ENCODE data around the gene ERC1.
A peak's percentile ranks its signal among the peaks of the same experiment; 100 is the strongest.

Gene ERC1

DNA sequence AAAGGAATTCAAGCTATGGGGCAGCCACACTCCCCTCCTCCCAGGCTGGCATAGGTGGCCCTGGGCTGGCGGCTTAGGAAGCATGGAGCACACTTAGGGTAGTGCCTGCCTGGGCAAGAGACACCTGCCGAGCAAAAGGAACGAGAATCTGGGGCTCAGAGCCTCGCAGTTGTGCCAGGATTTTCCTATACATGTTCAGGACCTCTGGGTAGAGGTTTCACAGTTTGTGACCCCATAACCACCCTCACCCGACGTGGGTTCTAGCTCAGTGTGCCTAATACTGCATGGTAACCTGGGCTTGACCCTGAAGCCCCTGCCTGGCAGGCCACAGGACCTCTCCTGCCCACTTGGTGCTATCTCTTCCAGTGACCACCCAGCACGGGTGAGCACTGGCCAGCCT lies 503.8 kb downstream of the ERC1 start:
- Histone ChIP-seq H3K36me3 (ENCODE audit: low read depth) (peaks cover 10% of the 10 kb centered on the region), H3K27me3 (ENCODE audit: insufficient read depth, poor library complexity, severe bottlenecking) (no peaks in the 10 kb centered on the region), H3K4me3 (ENCODE audit: severe bottlenecking) (no peak overlapping the region), H3K9me3 (ENCODE audit: severe bottlenecking) (no peaks in the 10 kb centered on the region), H3K4me1 (ENCODE audit: insufficient read depth, poor library complexity, severe bottlenecking) (no peaks in the 10 kb centered on the region), H3K27ac (ENCODE audit: poor library complexity, severe bottlenecking) (no peak overlapping the region)
- TF ChIP-seq, protein P1, sequence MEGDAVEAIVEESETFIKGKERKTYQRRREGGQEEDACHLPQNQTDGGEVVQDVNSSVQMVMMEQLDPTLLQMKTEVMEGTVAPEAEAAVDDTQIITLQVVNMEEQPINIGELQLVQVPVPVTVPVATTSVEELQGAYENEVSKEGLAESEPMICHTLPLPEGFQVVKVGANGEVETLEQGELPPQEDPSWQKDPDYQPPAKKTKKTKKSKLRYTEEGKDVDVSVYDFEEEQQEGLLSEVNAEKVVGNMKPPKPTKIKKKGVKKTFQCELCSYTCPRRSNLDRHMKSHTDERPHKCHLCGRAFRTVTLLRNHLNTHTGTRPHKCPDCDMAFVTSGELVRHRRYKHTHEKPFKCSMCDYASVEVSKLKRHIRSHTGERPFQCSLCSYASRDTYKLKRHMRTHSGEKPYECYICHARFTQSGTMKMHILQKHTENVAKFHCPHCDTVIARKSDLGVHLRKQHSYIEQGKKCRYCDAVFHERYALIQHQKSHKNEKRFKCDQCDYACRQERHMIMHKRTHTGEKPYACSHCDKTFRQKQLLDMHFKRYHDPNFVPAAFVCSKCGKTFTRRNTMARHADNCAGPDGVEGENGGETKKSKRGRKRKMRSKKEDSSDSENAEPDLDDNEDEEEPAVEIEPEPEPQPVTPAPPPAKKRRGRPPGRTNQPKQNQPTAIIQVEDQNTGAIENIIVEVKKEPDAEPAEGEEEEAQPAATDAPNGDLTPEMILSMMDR (IDR thresholded peaks at IDR 0.05; ENCODE audit: poor library complexity, severe bottlenecking) = no peak
- no peak for ATAC-seq (ENCODE audit: low read depth)
- DNase-seq (ENCODE audit: low spot score) = no peak

DNA sequence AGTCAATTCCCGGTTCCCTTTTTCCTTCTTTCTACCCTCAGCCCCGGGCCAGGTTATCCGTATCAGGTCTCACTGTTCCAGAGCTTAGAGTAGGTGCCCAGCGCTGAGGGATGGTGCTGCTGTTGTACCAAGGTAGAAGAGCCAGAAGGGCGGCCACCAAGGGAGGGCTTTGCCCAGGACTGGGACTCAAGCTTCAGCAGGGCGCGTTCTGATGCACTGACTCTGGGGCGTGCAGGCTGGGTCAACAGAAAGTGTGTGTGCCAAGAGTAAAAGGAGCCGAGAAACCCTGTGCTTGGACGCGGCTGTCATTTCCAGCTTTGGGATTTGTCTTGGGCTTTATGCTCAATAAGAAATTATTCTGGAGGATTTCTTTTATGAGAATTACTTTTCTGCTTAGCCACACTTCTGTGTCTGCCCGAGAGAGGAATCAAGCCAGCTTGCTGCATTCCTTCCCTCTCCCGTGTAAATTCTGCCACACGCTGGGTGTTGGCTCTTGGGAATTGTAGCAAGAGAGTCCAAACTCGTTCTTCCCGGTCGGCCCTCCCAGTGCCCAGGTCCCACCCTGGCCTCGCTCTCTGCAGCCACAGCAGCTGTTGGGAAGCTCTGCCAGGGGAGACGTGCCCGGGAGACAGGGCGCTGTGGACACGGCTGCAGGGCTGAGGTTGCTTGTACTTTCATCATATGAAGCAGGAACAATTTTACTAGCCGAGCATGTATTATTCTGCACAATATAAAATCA lies 505.3 kb downstream of the ERC1 start:
- TF ChIP-seq, protein P1 (IDR thresholded peaks at IDR 0.05; ENCODE audit: poor library complexity, severe bottlenecking) = no peak
- DNase-seq (ENCODE audit: low spot score) = peak; percentile 62

DNA sequence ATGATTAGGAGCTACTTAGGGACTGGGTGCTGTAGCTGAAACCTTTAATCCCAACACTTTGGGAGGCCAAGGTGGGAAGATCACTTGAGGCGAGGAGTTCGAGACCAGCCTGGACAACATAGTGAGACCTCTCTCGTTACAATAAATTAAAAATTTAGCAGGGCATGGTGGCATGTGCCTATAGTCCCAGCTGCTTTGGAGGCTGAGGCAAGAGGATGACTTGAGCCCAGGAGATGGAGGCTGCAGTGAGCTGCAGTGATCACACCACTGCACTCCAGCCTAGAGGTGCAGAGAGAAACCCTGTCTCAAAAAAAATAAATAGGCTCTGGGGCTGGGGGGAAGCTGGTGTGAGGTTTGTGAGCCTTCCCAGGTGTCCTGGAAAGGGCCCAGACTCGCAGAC lies 506.1 kb downstream of the ERC1 start:
- no peaks in the 10 kb centered on the region for H3K9me3 ChIP-seq (ENCODE audit: severe bottlenecking)
- H3K36me3 ChIP-seq (ENCODE audit: low read depth) = no peaks in the 10 kb centered on the region
- DNase-seq (ENCODE audit: low spot score) (no peak), ATAC-seq (ENCODE audit: low read depth) (no peak)
- H3K4me1 ChIP-seq (ENCODE audit: insufficient read depth, poor library complexity, severe bottlenecking) = no peaks in the 10 kb centered on the region
- no peak overlapping the region for H3K4me3 ChIP-seq (ENCODE audit: severe bottlenecking)
- TF ChIP-seq, protein P1 (IDR thresholded peaks at IDR 0.05; ENCODE audit: poor library complexity, severe bottlenecking) = no peak
- no peak overlapping the region for H3K27ac ChIP-seq (ENCODE audit: poor library complexity, severe bottlenecking)
- H3K27me3 ChIP-seq (ENCODE audit: insufficient read depth, poor library complexity, severe bottlenecking) = no peaks in the 10 kb centered on the region

More for the DNA sequence above, 505.3 kb downstream of the ERC1 start:
- Histone ChIP-seq H3K27ac (ENCODE audit: poor library complexity, severe bottlenecking) (no peak overlapping the region), H3K36me3 (ENCODE audit: low read depth) (no peaks in the 10 kb centered on the region), H3K4me1 (ENCODE audit: insufficient read depth, poor library complexity, severe bottlenecking) (no peaks in the 10 kb centered on the region), H3K4me3 (ENCODE audit: severe bottlenecking) (no peak overlapping the region), H3K9me3 (ENCODE audit: severe bottlenecking) (no peaks in the 10 kb centered on the region), H3K27me3 (ENCODE audit: insufficient read depth, poor library complexity, severe bottlenecking) (no peaks in the 10 kb centered on the region)
- peak; percentile 44 for ATAC-seq (ENCODE audit: low read depth)

DNA sequence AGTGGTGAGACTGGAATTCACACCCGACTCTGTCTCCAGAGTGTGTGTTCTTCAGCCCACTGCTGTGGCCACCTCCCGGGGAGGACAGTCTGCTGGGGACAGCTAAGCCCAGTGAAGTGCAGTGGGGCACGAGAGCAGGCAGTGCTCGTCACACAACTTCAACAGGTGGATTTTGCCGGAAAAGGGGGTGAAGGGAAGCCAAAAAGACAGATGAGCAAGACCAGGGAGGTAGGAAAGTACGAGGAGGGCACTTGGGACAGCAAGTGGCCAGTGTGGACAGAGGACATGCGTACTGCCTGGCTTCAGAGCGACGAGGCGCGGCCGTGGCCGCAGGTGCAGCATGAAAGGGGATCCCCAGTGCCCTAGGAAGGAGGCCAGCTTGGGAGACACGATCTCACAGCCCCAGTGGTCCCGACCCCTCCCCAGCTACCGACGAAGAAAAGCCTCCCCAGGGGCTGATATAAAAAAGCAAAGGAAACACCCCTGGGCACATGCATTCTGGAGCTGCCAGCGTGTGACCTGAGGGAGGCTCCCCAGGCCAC lies 507.2 kb downstream of the ERC1 start:
- no peak overlapping the region for H3K4me3 ChIP-seq (ENCODE audit: severe bottlenecking)
- H3K4me1 ChIP-seq (ENCODE audit: insufficient read depth, poor library complexity, severe bottlenecking) = no peaks in the 10 kb centered on the region
- ATAC-seq (ENCODE audit: low read depth) (no peak), DNase-seq (ENCODE audit: low spot score) (no peak)
- H3K27me3 ChIP-seq (ENCODE audit: insufficient read depth, poor library complexity, severe bottlenecking) = no peaks in the 10 kb centered on the region
- H3K27ac ChIP-seq (ENCODE audit: poor library complexity, severe bottlenecking) = no peak overlapping the region
- no peaks in the 10 kb centered on the region for H3K9me3 ChIP-seq (ENCODE audit: severe bottlenecking)
- no peaks in the 10 kb centered on the region for H3K36me3 ChIP-seq (ENCODE audit: low read depth)
- TF ChIP-seq, protein P1 (IDR thresholded peaks at IDR 0.05; ENCODE audit: poor library complexity, severe bottlenecking) = no peak

DNA sequence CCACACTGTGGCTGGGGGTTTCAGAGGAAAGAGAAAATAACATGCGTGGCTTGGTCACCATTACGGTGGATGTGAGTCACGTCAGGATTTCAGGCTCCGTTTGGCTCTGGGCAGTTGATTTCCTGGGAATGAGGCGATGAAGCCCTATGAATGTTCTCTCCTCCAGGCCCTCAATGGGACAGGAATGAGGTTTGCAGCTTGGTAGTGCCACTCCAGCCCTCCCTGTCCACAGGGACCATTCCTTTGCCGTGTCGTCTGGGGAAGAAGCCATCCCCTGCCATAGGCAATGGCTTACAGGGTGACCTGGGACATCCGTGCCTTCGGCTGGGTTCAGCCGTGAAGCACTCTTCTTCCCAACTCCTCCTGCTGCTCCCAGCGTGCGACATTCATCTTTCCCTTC lies 508.3 kb downstream of the ERC1 start:
- H3K9me3 ChIP-seq (ENCODE audit: severe bottlenecking) = no peaks in the 10 kb centered on the region
- TF ChIP-seq, protein P1 (IDR thresholded peaks at IDR 0.05; ENCODE audit: poor library complexity, severe bottlenecking) = no peak
- H3K4me1 ChIP-seq (ENCODE audit: insufficient read depth, poor library complexity, severe bottlenecking) = no peaks in the 10 kb centered on the region
- no peaks in the 10 kb centered on the region for H3K36me3 ChIP-seq (ENCODE audit: low read depth)
- ATAC-seq (ENCODE audit: low read depth) (no peak), DNase-seq (ENCODE audit: low spot score) (no peak)
- no peak overlapping the region for H3K27ac ChIP-seq (ENCODE audit: poor library complexity, severe bottlenecking)
- H3K4me3 ChIP-seq (ENCODE audit: severe bottlenecking) = no peak overlapping the region
- no peaks in the 10 kb centered on the region for H3K27me3 ChIP-seq (ENCODE audit: insufficient read depth, poor library complexity, severe bottlenecking)

Data from RWPE2 (cell line).